CD4-positive, alpha-beta T cell treated with Interleukin-6 at 100 ng/mL for 8 hours (primary cell): ENCODE measurements around the gene INO80C.

Source experiments
- DNase-seq: peaks from one replicate; pipeline ENCODE4 v3.0.0-alpha.2; 2020; ENCODE audit warnings: mixed read lengths, low spot score

Gene INO80C

GRCh38 chr18:35424356-35424755 lies 73.4 kb downstream of the INO80C start:
- DNase-seq: no peak

- no peak for DNase-seq
These were observed 75.5 kb downstream of the INO80C start for GRCh38 chr18:35422237-35422636.

DNA sequence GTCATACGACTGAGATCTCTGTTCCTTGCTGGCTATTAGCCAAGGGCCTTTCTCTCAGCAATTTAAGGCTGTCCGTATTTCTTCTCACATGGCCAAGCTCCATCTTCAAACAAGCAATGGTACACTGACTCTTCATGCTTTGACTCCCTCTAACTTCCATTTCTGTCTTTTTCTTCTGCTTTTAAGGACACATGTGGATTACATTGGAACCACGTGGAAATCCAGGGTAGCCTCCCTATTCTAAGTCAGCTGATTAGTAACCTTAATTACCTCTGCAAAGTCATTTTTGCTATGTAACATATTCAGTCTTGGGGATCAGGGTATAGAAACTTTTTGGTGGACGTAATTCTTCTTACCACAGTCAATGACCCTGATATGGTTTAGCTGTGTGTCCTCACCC lies 79.2 kb downstream of the INO80C start:
- DNase-seq: no peak
